PC-3 (cell line): ENCODE results near the gene DDX5. TPM values are rescaled to one million over a fixed set of nuclear protein-coding genes. Genes with fewer than 3 reads are reported as not detected.
"Not testable (repeated sequence)": the region's sequence is repeated elsewhere in the genome, so short reads cannot be mapped to it uniquely, and the experiment has no call there.

Experiments
- ATAC-seq: fragments of 200-7000 bp; cut with Tn5 transposase; 2 replicates; pipeline ENCODE4 v1.9.1; 2020; ENCODE audit warnings: mild to moderate bottlenecking, moderate library complexity
- BruUV-seq: library from RNA; stranded (reverse); fragments of 400-500 nt; replicated peaks from 2 replicates; lab custom pipeline; 2021; lab: Mats Ljungman, UMichigan
- CTCF ChIA-PET: fragments of 300-600 bp; sonication (Branson Sonifier 250); formaldehyde crosslinking; loops from one replicate; lab custom pipeline; 2022; ENCODE audit warnings: antibody characterized with exemption; lab: Charles Lee
- POLR2A ChIA-PET: fragments of 300-600 bp; sonication (Branson Sonifier 250); formaldehyde crosslinking; loops from one replicate; lab custom pipeline; 2022; ENCODE audit warnings: antibody characterized with exemption; ENCODE audit not compliant: unreplicated experiment; lab: Charles Lee
- DNase-seq: peaks from one replicate; pipeline ENCODE4 v3.0.0-alpha.2; 2015
- H2AFZ ChIP-seq: fragments of 300-600 bp; sonication (generic); 2 replicates; pipeline ENCODE4 v1.6.0; 2016; ENCODE audit warnings: antibody characterized with exemption, low read length
- H3F3A ChIP-seq: fragments of 300-600 bp; sonication (generic); one replicate; pipeline ENCODE4 v1.6.0; 2017; ENCODE audit warnings: antibody characterized with exemption, low read length, control low read depth, mild to moderate bottlenecking; ENCODE audit not compliant: unreplicated experiment
- H3K27ac ChIP-seq: fragments of 300-600 bp; sonication (generic); 2 replicates; pipeline ENCODE4 v1.5.1; 2016; ENCODE audit warnings: mild to moderate bottlenecking, low read length
- H3K27me3 ChIP-seq: fragments of 300-600 bp; sonication (generic); 2 replicates; pipeline ENCODE4 v1.6.1; 2016; ENCODE audit warnings: low read length, mixed read lengths
- H3K36me3 ChIP-seq: fragments of 300-600 bp; sonication (generic); 2 replicates; pipeline ENCODE4 v1.6.1; 2016; ENCODE audit warnings: low read depth, mixed run types, low read length, mixed read lengths
- H3K4me1 ChIP-seq: fragments of 300-600 bp; sonication (generic); 2 replicates; pipeline ENCODE4 v1.5.1; 2016; ENCODE audit warnings: low read length; ENCODE audit not compliant: insufficient read depth
- H3K4me2 ChIP-seq: fragments of 300-600 bp; sonication (generic); 2 replicates; pipeline ENCODE4 v1.6.0; 2016; ENCODE audit warnings: low read length
- H3K4me3 ChIP-seq: fragments of 300-600 bp; sonication (generic); 2 replicates; pipeline ENCODE4 v1.5.1; 2016; ENCODE audit warnings: mild to moderate bottlenecking, low read length, mixed read lengths
- H3K79me2 ChIP-seq: fragments of 300-600 bp; sonication (generic); 2 replicates; pipeline ENCODE4 v1.6.1; 2017; ENCODE audit warnings: low read length, mixed read lengths
- H3K9ac ChIP-seq: fragments of 300-600 bp; sonication (generic); 2 replicates; pipeline ENCODE4 v1.6.0; 2016; ENCODE audit warnings: mild to moderate bottlenecking, low read length
- H3K9me2 ChIP-seq: fragments of 300-600 bp; sonication (generic); replicated peaks from 2 replicates; pipeline ENCODE4 v1.6.1; 2016; ENCODE audit warnings: mixed run types, low read length, mixed read lengths
- H3K9me3 ChIP-seq: fragments of 300-600 bp; sonication (generic); 2 replicates; pipeline ENCODE4 v1.6.1; 2016; ENCODE audit warnings: low read length, mixed read lengths
- H4K20me1 ChIP-seq: fragments of 300-600 bp; sonication (generic); 2 replicates; pipeline ENCODE4 v1.6.1; 2016; ENCODE audit warnings: low read length, mixed read lengths
- CTCF ChIP-seq: fragments of 300-600 bp; sonication (generic); conservative IDR thresholded peaks from 2 replicates; pipeline ENCODE4 v1.5.1; 2017; ENCODE audit warnings: antibody characterized with exemption, low read depth, mild to moderate bottlenecking, low read length
- EZH2 ChIP-seq: fragments of 300-600 bp; sonication (generic); IDR thresholded peaks from one replicate; pipeline ENCODE4 v1.6.1; 2017; ENCODE audit warnings: antibody characterized with exemption, mild to moderate bottlenecking, low read length; ENCODE audit not compliant: unreplicated experiment
- EZH2phosphoT487 ChIP-seq: fragments of 300-600 bp; sonication (generic); IDR thresholded peaks from 2 replicates; pipeline ENCODE4 v1.6.1; 2018; ENCODE audit warnings: mild to moderate bottlenecking, antibody characterized with exemption, low read length, borderline replicate concordance
- intact Hi-C: fragments of 100-400 bp; cut with micrococcal nuclease; formaldehyde crosslinking; loops from 2 replicates; pipeline ENCODE4 v1.9.0; 2023
- total RNA-seq: library from RNA; depleted of rRNA; stranded (reverse); fragments of >200 nt; gene quantifications from 2 replicates; pipeline ENCODE4 v1.2.3, GENCODE V29; 2014

The DDX5 gene
- total RNA-seq, 1 experiment from 2014 or later, result 450 TPM

- Histone ChIP-seq H3F3A (no peaks in the 10 kb centered on the region), H3K79me2 (no peaks in the 10 kb centered on the region), H3K27ac (no peak overlapping the region), H3K9me2 (no peaks in the 10 kb centered on the region), H3K9me3 (no peaks in the 10 kb centered on the region), H4K20me1 (no peaks in the 10 kb centered on the region), H3K4me3 (no peak overlapping the region), H3K4me1 (no peaks in the 10 kb centered on the region), H3K4me2 (no peak overlapping the region), H3K9ac (no peak overlapping the region), H3K36me3 (no peaks in the 10 kb centered on the region), H3K27me3 (no peaks in the 10 kb centered on the region), H2AFZ (no peak overlapping the region)
- ATAC-seq (no peak), DNase-seq (no peak)
- intact Hi-C loops, result no loop called here
- POLR2A ChIA-PET, result no interaction called here
- CTCF ChIA-PET, result no interaction called here
- TF ChIP-seq EZH2 (no peak), EZH2phosphoT487 (no peak), CTCF (no peak)
- no TSS peak for BruUV-seq
Measured at GRCh38 chr17:64466019-64466735, 39.9 kb downstream of the DDX5 start.

- intact Hi-C loops, result no loop called here
- Histone ChIP-seq H3K4me3 (no peak overlapping the region), H3K27me3 (no peaks in the 10 kb centered on the region), H3K27ac (no peak overlapping the region), H3K4me2 (no peak overlapping the region), H3K79me2 (no peaks in the 10 kb centered on the region), H3K4me1 (peaks cover 13% of the 10 kb centered on the region), H3K36me3 (no peaks in the 10 kb centered on the region), H3K9me3 (no peaks in the 10 kb centered on the region), H3F3A (no peaks in the 10 kb centered on the region), H2AFZ (no peak overlapping the region), H3K9ac (no peak overlapping the region), H3K9me2 (no peaks in the 10 kb centered on the region), H4K20me1 (no peaks in the 10 kb centered on the region)
- DNase-seq (no peak), ATAC-seq (no peak)
- no peak for TF ChIP-seq EZH2phosphoT487
- TF ChIP-seq CTCF, result no peak
- TF ChIP-seq EZH2, result no peak
- ChIA-PET CTCF (no interaction called here), POLR2A (no interaction called here)
- no TSS peak for BruUV-seq
Measured at GRCh38 chr17:64461788-64462187, 44.3 kb downstream of the DDX5 start.

- H3K4me1 ChIP-seq, result peaks cover 13% of the 10 kb centered on the region
- H3K4me3 ChIP-seq, result no peak overlapping the region
- BruUV-seq, result no TSS peak
- H3K9me2 ChIP-seq, result no peaks in the 10 kb centered on the region
- intact Hi-C loops, result no loop called here
- TF ChIP-seq EZH2, result no peak
- TF ChIP-seq CTCF, result no peak
- TF ChIP-seq EZH2phosphoT487, result no peak
- H2AFZ ChIP-seq, result no peak overlapping the region
- H3K9ac ChIP-seq, result no peak overlapping the region
- no peaks in the 10 kb centered on the region for H3F3A ChIP-seq
- ChIA-PET CTCF (no interaction called here), POLR2A (no interaction called here)
- H3K79me2 ChIP-seq, result no peaks in the 10 kb centered on the region
- no peak overlapping the region for H3K27ac ChIP-seq
- no peak overlapping the region for H3K4me2 ChIP-seq
- H3K9me3 ChIP-seq, result no peaks in the 10 kb centered on the region
- H4K20me1 ChIP-seq, result no peaks in the 10 kb centered on the region
- no peak for DNase-seq
- no peaks in the 10 kb centered on the region for H3K27me3 ChIP-seq
- ATAC-seq, result no peak
- no peaks in the 10 kb centered on the region for H3K36me3 ChIP-seq
Measured at GRCh38 chr17:64460955-64461354, 45.1 kb downstream of the DDX5 start.

- H3K36me3 ChIP-seq, H3K4me3 ChIP-seq, ATAC-seq, DNase-seq, H3K9ac ChIP-seq, POLR2A ChIA-PET, H3F3A ChIP-seq, H3K27ac ChIP-seq, H3K9me3 ChIP-seq, BruUV-seq, H3K9me2 ChIP-seq, H4K20me1 ChIP-seq, H3K79me2 ChIP-seq, H3K27me3 ChIP-seq, intact Hi-C loops, CTCF ChIA-PET, H2AFZ ChIP-seq: not testable (repeated sequence)
- H3K4me2 ChIP-seq, result peak overlapping the region; percentile 8; the same call in 1 of the 2 replicates
- H3K4me1 ChIP-seq, result peaks cover 13% of the 10 kb centered on the region
Measured at GRCh38 chr17:64459818-64460217, 46.3 kb downstream of the DDX5 start.
